ENCODE measurements around the gene D2HGDH. TPM values are rescaled to one million over a fixed set of nuclear protein-coding genes. Genes with fewer than 3 reads are reported as not detected.

The D2HGDH gene
- total RNA-seq, 1 donor from 2014 or later: 17.8 TPM

GRCh38 chr2:241775223-241776177 lies 41.1 kb downstream of the D2HGDH start:
- Histone ChIP-seq H3K36me3 (no peaks in the 10 kb centered on the region), H3K4me1 (no peaks in the 10 kb centered on the region), H3K27ac (replicated peaks) (no peak overlapping the region), H3K27me3 (ENCODE audit: low read depth) (peaks cover 66% of the 10 kb centered on the region), H3K9me3 (replicated peaks) (no peaks in the 10 kb centered on the region), H3K4me3 (no peak overlapping the region)
- TF ChIP-seq CTCF (IDR thresholded peaks at IDR 0.05; ENCODE audit: borderline replicate concordance): no peak
- DNase-seq: no peak
- intact Hi-C loops (cut with micrococcal nuclease): no loop called here

- H3K27me3 ChIP-seq (ENCODE audit: low read depth): peaks cover 64% of the 10 kb centered on the region
- intact Hi-C loops (cut with micrococcal nuclease): no loop called here
- no peak for TF ChIP-seq CTCF (IDR thresholded peaks at IDR 0.05; ENCODE audit: borderline replicate concordance)
- no peaks in the 10 kb centered on the region for H3K36me3 ChIP-seq
- H3K4me3 ChIP-seq: no peak within 1 kb of the TSS
- peaks cover 8% of the 10 kb centered on the region for H3K9me3 ChIP-seq (replicated peaks)
- DNase-seq: no peak
- no peak within 1 kb of the TSS for H3K27ac ChIP-seq (replicated peaks)
- no peaks in the 10 kb centered on the region for H3K4me1 ChIP-seq
Observed at GRCh38 chr2:241776336-241777169, 42.1 kb downstream of the D2HGDH start, which contains the start of gene GAL3ST2. Gene GAL3ST2 (plus strand): TSS chr2:241776822. CDS start chr2:241776956, 134 bp downstream.

- H3K36me3 ChIP-seq: no peaks in the 10 kb centered on the region
- peaks cover 57% of the 10 kb centered on the region for H3K27me3 ChIP-seq (ENCODE audit: low read depth)
- H3K9me3 ChIP-seq (replicated peaks): peaks cover 8% of the 10 kb centered on the region
- no peak for DNase-seq
- intact Hi-C loops (cut with micrococcal nuclease): no loop called here
- H3K4me3 ChIP-seq: no peak overlapping the region
- H3K27ac ChIP-seq (replicated peaks): no peak overlapping the region
- no peak for TF ChIP-seq CTCF (IDR thresholded peaks at IDR 0.05; ENCODE audit: borderline replicate concordance)
- H3K4me1 ChIP-seq: no peaks in the 10 kb centered on the region
Observed at GRCh38 chr2:241777170-241777685, 42.8 kb downstream of the D2HGDH start.

GRCh38 chr2:241777686-241778627 lies 43.5 kb downstream of the D2HGDH start:
- H3K36me3 ChIP-seq: no peaks in the 10 kb centered on the region
- TF ChIP-seq CTCF (IDR thresholded peaks at IDR 0.05; ENCODE audit: borderline replicate concordance): no peak
- H3K27ac ChIP-seq (replicated peaks): no peak overlapping the region
- H3K27me3 ChIP-seq (ENCODE audit: low read depth): peaks cover 51% of the 10 kb centered on the region
- intact Hi-C loops (cut with micrococcal nuclease): no loop called here
- H3K9me3 ChIP-seq (replicated peaks): peaks cover 8% of the 10 kb centered on the region
- no peaks in the 10 kb centered on the region for H3K4me1 ChIP-seq
- DNase-seq: no peak
- no peak overlapping the region for H3K4me3 ChIP-seq

All from left ventricle myocardium inferior (tissue), 1 donor.